Liver (tissue), 9 donors: ENCODE measurements around the gene FBXW7. TPM values are rescaled to one million over a fixed set of nuclear protein-coding genes. Genes with fewer than 3 reads are reported as not detected.

ENCODE experiments used
- DNase-seq: peaks from one replicate; pipeline ENCODE4 v3.0.0-alpha.2; 2017; ENCODE audit warnings: low spot score
- H3K27ac ChIP-seq, 2 donors: one replicate each; pipeline ENCODE4 v1.7.0; 2013; ENCODE audit warnings: inconsistent platforms in 2 of 2, low read length in 2 of 2, control low read depth in 1 of 2, low read depth in 1 of 2, mild to moderate bottlenecking in 1 of 2
- H3K27me3 ChIP-seq, 4 donors: one replicate each; pipeline versions ENCODE4 v1.6.1 to v1.7.0; 2013; ENCODE audit warnings: low read length in 3 of 4, inconsistent platforms in 1 of 4, mild to moderate bottlenecking in 1 of 4, moderate library complexity in 1 of 4; ENCODE audit not compliant: control insufficient read depth in 4 of 4, insufficient read depth in 4 of 4
- H3K36me3 ChIP-seq, 4 donors: one replicate each; pipeline versions ENCODE4 v1.6.1 to v1.7.0; 2013; ENCODE audit warnings: low read length in 3 of 4, mild to moderate bottlenecking in 3 of 4, low read depth in 1 of 4, moderate library complexity in 1 of 4; ENCODE audit not compliant: control insufficient read depth in 4 of 4, insufficient read depth in 3 of 4
- H3K4me1 ChIP-seq, 4 donors: one replicate each; pipeline versions ENCODE4 v1.6.1 to v1.7.0; 2013; ENCODE audit warnings: low read length in 3 of 4, mild to moderate bottlenecking in 3 of 4, moderate library complexity in 1 of 4; ENCODE audit not compliant: control insufficient read depth in 4 of 4, insufficient read depth in 4 of 4
- H3K4me3 ChIP-seq, 3 donors: one replicate each; pipeline versions ENCODE4 v1.6.1 to v1.7.0; 2013; ENCODE audit warnings: low read length in 3 of 3, control low read depth in 1 of 3, low read depth in 1 of 3, mild to moderate bottlenecking in 1 of 3
- H3K9ac ChIP-seq, 2 donors: one replicate each; pipeline ENCODE4 v1.7.0; 2013; ENCODE audit warnings: low read length in 2 of 2, mild to moderate bottlenecking in 2 of 2, moderate library complexity in 2 of 2, control low read depth in 1 of 2, low read depth in 1 of 2
- H3K9me3 ChIP-seq, 4 donors: one replicate each; pipeline versions ENCODE4 v1.6.1 to v1.7.0; 2013; ENCODE audit warnings: low read length in 3 of 4; ENCODE audit not compliant: control insufficient read depth in 4 of 4
- EGR1 ChIP-seq, 2 donors: IDR thresholded peaks; 2 replicates each; pipeline ENCODE4 v1.6.1; 2016 to 2018; ENCODE audit warnings: antibody characterized with exemption in 2 of 2, low read depth in 2 of 2
- FOXA2 ChIP-seq: IDR thresholded peaks from 2 replicates; pipeline ENCODE4 v1.6.1; 2016; ENCODE audit warnings: antibody characterized with exemption
- GABPA ChIP-seq, 2 donors: IDR thresholded peaks in 1 of 2; conservative IDR thresholded peaks in 1 of 2; 2 replicates each; pipeline ENCODE4 v1.6.1; 2016; ENCODE audit warnings: antibody characterized with exemption in 2 of 2, mild to moderate bottlenecking in 1 of 2, moderate library complexity in 1 of 2
- HNF4A ChIP-seq, 2 donors: conservative IDR thresholded peaks; 2 replicates each; pipeline ENCODE4 v1.6.1; 2016; ENCODE audit warnings: antibody characterized with exemption in 2 of 2, mild to moderate bottlenecking in 2 of 2
- HNF4G ChIP-seq: IDR thresholded peaks from 2 replicates; pipeline ENCODE4 v1.6.1; 2016; ENCODE audit warnings: antibody characterized with exemption
- JUND ChIP-seq, 2 donors: IDR thresholded peaks; 2 replicates each; pipeline ENCODE4 v1.6.1; 2016; ENCODE audit warnings: antibody characterized with exemption in 2 of 2
- NR2F2 ChIP-seq: IDR thresholded peaks from 2 replicates; pipeline ENCODE4 v1.6.1; 2016; ENCODE audit warnings: antibody characterized with exemption
- RAD21 ChIP-seq, 2 donors: IDR thresholded peaks; 2 replicates each; pipeline ENCODE4 v1.6.1; 2016; ENCODE audit warnings: antibody characterized with exemption in 2 of 2, mild to moderate bottlenecking in 2 of 2
- REST ChIP-seq: IDR thresholded peaks from 2 replicates; pipeline ENCODE4 v1.6.1; 2016; ENCODE audit warnings: antibody characterized with exemption, mild to moderate bottlenecking
- RXRA ChIP-seq, 2 donors: IDR thresholded peaks; 2 replicates each; pipeline ENCODE4 v1.6.1; 2017 to 2018; ENCODE audit warnings: antibody characterized with exemption in 2 of 2, mild to moderate bottlenecking in 1 of 2
- SP1 ChIP-seq: IDR thresholded peaks from 2 replicates; pipeline ENCODE4 v1.6.1; 2018; ENCODE audit warnings: antibody characterized with exemption, mild to moderate bottlenecking
- TAF1 ChIP-seq: conservative IDR thresholded peaks from 2 replicates; pipeline ENCODE4 v1.6.1; 2016; ENCODE audit warnings: antibody characterized with exemption, mild to moderate bottlenecking
- WGBS: extraction: QIAGEN DNeasy Blood & Tissue Kit; methylation state at CpG from one replicate; pipeline ENCODE4 v1.1.7; 2013; 5-methylcytosine and 5-hydroxymethylcytosine counted together
- polyA plus RNA-seq, 2 donors: library from polyadenylated mRNA; stranded (reverse) in 1 of 2; unstranded in 1 of 2; fragments of 200-250 nt in 1 of 2; fragments of >200 nt in 1 of 2; fragmentation: Nextera tagmentation in 1 of 2; extraction: Ambion mirVana in 1 of 2; gene quantifications; one replicate each; pipeline versions ENCODE4 v1.2.1 to v1.2.3, GENCODE V29; 2013 to 2015
- total RNA-seq, 2 donors: library from RNA; depleted of rRNA; stranded (reverse); fragments of >200 nt; gene quantifications; one replicate each; pipeline ENCODE4 v1.2.3, GENCODE V29; 2014
- TF ChIP-seq, protein P1 (sequence below): fragments of 150-350 bp; IDR thresholded peaks from 2 replicates; pipeline ENCODE4 v1.5.1; 2017; ENCODE audit warnings: improper control_type of control experiment, low read depth, low read length; ENCODE audit not compliant: missing input control
- TF ChIP-seq, protein P2 (sequence below): IDR thresholded peaks from 2 replicates; pipeline ENCODE4 v1.6.1; 2016; ENCODE audit warnings: antibody characterized with exemption
- TF ChIP-seq, protein P3 (sequence below): IDR thresholded peaks from 2 replicates; pipeline ENCODE4 v1.6.1; 2016; ENCODE audit warnings: antibody characterized with exemption
- TF ChIP-seq, protein P4 (sequence below): IDR thresholded peaks from 2 replicates; pipeline ENCODE4 v1.6.1; 2016; ENCODE audit warnings: antibody characterized with exemption
- donor health status: healthy.
- donor health status: healthy.
- donor health status: healthy.
- donor health status: healthy.
- donor health status: healthy.

Gene FBXW7
- total and polyA plus RNA-seq, 4 donors, result 4.0 to 56.9 (median 16.1) TPM

GRCh38 chr4:152448038-152448707, 87.7 kb downstream of the FBXW7 start:
- 95% methylated on average over 6 of the region's 6 CpGs for WGBS
- TF ChIP-seq REST (no peak), NR2F2 (no peak), FOXA2 (no peak), HNF4G (no peak), TAF1 (no peak), RXRA (IDR thresholded peaks at IDR 0.05) (no peak), RAD21 (IDR thresholded peaks at IDR 0.05) (no peak), GABPA (IDR thresholded peaks at IDR 0.05 in 1 of 2, conservative IDR thresholded peaks at IDR 0.05 in 1 of 2) (no peak), EGR1 (IDR thresholded peaks at IDR 0.05; ENCODE audit: low read depth in 2 of 2) (no peak), HNF4A (conservative IDR thresholded peaks at IDR 0.05) (no peak), SP1 (no peak), JUND (IDR thresholded peaks at IDR 0.05) (no peak)
- TF ChIP-seq, protein P1, sequence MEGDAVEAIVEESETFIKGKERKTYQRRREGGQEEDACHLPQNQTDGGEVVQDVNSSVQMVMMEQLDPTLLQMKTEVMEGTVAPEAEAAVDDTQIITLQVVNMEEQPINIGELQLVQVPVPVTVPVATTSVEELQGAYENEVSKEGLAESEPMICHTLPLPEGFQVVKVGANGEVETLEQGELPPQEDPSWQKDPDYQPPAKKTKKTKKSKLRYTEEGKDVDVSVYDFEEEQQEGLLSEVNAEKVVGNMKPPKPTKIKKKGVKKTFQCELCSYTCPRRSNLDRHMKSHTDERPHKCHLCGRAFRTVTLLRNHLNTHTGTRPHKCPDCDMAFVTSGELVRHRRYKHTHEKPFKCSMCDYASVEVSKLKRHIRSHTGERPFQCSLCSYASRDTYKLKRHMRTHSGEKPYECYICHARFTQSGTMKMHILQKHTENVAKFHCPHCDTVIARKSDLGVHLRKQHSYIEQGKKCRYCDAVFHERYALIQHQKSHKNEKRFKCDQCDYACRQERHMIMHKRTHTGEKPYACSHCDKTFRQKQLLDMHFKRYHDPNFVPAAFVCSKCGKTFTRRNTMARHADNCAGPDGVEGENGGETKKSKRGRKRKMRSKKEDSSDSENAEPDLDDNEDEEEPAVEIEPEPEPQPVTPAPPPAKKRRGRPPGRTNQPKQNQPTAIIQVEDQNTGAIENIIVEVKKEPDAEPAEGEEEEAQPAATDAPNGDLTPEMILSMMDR, result no peak
- TF ChIP-seq, protein P2, sequence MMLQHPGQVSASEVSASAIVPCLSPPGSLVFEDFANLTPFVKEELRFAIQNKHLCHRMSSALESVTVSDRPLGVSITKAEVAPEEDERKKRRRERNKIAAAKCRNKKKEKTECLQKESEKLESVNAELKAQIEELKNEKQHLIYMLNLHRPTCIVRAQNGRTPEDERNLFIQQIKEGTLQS, result no peak
- TF ChIP-seq, protein P3, sequence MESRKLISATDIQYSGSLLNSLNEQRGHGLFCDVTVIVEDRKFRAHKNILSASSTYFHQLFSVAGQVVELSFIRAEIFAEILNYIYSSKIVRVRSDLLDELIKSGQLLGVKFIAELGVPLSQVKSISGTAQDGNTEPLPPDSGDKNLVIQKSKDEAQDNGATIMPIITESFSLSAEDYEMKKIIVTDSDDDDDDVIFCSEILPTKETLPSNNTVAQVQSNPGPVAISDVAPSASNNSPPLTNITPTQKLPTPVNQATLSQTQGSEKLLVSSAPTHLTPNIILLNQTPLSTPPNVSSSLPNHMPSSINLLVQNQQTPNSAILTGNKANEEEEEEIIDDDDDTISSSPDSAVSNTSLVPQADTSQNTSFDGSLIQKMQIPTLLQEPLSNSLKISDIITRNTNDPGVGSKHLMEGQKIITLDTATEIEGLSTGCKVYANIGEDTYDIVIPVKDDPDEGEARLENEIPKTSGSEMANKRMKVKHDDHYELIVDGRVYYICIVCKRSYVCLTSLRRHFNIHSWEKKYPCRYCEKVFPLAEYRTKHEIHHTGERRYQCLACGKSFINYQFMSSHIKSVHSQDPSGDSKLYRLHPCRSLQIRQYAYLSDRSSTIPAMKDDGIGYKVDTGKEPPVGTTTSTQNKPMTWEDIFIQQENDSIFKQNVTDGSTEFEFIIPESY, result no peak
- TF ChIP-seq, protein P4, sequence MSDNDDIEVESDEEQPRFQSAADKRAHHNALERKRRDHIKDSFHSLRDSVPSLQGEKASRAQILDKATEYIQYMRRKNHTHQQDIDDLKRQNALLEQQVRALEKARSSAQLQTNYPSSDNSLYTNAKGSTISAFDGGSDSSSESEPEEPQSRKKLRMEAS, result no peak
- no peak for DNase-seq
- Histone ChIP-seq H3K4me1 (no peaks in the 10 kb centered on the region), H3K36me3 (no peaks in the 10 kb centered on the region), H3K9me3 (no peaks in the 10 kb centered on the region), H3K27me3 (no peaks in the 10 kb centered on the region), H3K27ac (no peak overlapping the region), H3K4me3 (no peak overlapping the region), H3K9ac (no peak overlapping the region)
